ENCODE measurements around the gene HPCAL1. TPM values are rescaled to one million over a fixed set of nuclear protein-coding genes. Genes with fewer than 3 reads are reported as not detected.

HPCAL1 gene
- total and polyA plus RNA-seq, 10 of the 15 experiments (the other 5 are each of a cell fraction or from before 2014, with no cell fraction given), result 0.40 to 12.8 (median 7.9) TPM

GRCh38 chr2:10452956-10453904 is 150.5 kb downstream of the HPCAL1 start:
- in situ Hi-C loops (cut with MboI), result no loop called here
- CTCF ChIA-PET, result interaction anchor here (1.5 to 1.9 kb wide), 2 partner anchors 18 to 469 kb away, joined by 3 to 5 read pairs; no protein-coding TSS in a partner anchor
- Histone ChIP-seq H3K9me3 (replicated peaks; ENCODE audit: control insufficient read depth, insufficient read depth, low read length) (no peaks in the 10 kb centered on the region), H3K4me3 (no peak overlapping the region), H2AFZ (ENCODE audit: control insufficient read depth, low read depth, low read length) (no peak overlapping the region), H3K36me3 (ENCODE audit: control insufficient read depth in 2 of 2, insufficient read depth in 2 of 2, low read length in 1 of 2) (no peaks in the 10 kb centered on the region), H3K4me1 (ENCODE audit: control insufficient read depth, insufficient read depth, low read length) (peaks cover 8% of the 10 kb centered on the region), H3K27ac (ENCODE audit: control insufficient read depth, insufficient read depth) (no peak overlapping the region), H3K79me2 (ENCODE audit: control insufficient read depth, insufficient read depth, low read length) (peaks cover 5% of the 10 kb centered on the region), H4K20me1 (ENCODE audit: control insufficient read depth, insufficient read depth) (no peaks in the 10 kb centered on the region), H3K27me3 (replicated peaks in 1 of 2; ENCODE audit: control insufficient read depth in 2 of 2, insufficient read depth in 2 of 2, low read length in 1 of 2) (no peaks in the 10 kb centered on the region), H3K9ac (ENCODE audit: control insufficient read depth, insufficient read depth, low read length) (no peak overlapping the region), H3K4me2 (ENCODE audit: control insufficient read depth, insufficient read depth) (no peak overlapping the region)
- RAD21 ChIA-PET (ENCODE audit: unreplicated experiment), result no interaction called here
- intact Hi-C loops (cut with micrococcal nuclease; ENCODE audit: unreplicated experiment), result no loop called here
- ATAC-seq (no peak), DNase-seq (ENCODE audit: low read depth, low spot score) (no peak), FAIRE-seq (no peak)
- BruUV-seq (replicated peaks), result no TSS peak
- SMC1A ChIA-PET (ENCODE audit: uncharacterized antibody, unreplicated experiment), result no interaction called here
- WGBS (ENCODE audit: insufficient coverage, insufficient replicate concordance, low lambda C conversion rate, missing lambda C conversion rate), result 71% methylated on average over 17 of the region's 17 CpGs
- TF ChIP-seq KLF5 (IDR thresholded peaks at IDR 0.05; ENCODE audit: partially characterized antibody) (no peak), BCLAF1 (IDR thresholded peaks at IDR 0.05) (no peak), IKZF2 (IDR thresholded peaks at IDR 0.05) (no peak), PBX3 (IDR thresholded peaks at IDR 0.05; ENCODE audit: insufficient replicate concordance, low read depth, low read length) (no peak), SUZ12 (IDR thresholded peaks at IDR 0.05; ENCODE audit: unreplicated experiment) (no peak), ZNF24 (IDR thresholded peaks at IDR 0.05) (no peak), ZZZ3 (IDR thresholded peaks at IDR 0.05; ENCODE audit: control insufficient read depth, insufficient read length, low read depth) (no peak), RUNX3 (IDR thresholded peaks at IDR 0.05; ENCODE audit: low read length) (no peak)
- POLR2A ChIA-PET, result no interaction called here
